Measurements from ENCODE around the gene CRISPLD2. TPM values are rescaled to one million over a fixed set of nuclear protein-coding genes. Genes with fewer than 3 reads are reported as not detected.

CRISPLD2 gene
- total RNA-seq, 1 experiment from 2014 or later: 9.4 TPM

DNA sequence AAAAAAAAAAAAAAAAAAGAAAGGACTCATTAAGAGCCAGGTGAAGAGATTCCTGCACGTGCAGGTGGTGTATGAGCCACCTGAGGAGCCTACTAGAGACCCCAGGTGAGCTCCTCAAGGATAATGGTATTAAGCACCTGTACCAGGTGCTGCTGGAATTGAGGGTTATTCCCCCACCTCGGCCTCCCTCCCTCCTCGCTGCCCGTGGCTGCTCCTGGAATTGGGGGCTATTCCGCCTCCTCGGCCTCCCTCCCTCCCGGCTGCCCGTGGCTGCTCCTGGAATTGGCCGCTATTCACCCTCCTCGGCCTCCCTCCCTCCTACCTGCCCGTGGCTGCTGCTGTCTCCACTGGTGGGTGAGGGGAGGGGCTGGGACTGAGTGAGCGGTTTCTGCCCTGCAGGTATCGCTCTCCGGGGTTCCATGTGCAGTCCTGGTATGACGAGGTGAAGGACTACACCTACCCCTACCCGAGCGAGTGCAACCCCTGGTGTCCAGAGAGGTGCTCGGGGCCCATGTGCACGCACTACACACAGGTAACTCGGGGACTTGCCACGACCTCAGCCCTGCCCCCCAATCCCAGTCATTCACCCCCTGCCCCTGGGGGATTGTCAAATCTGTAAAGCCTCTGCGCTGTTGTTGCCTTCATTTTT is 29.3 kb downstream of the CRISPLD2 start:
- Mint-ChIP-seq H3K9me3 (peaks cover 5% of the 10 kb centered on the region; the same call in 1 of the 2 replicates), H3K4me1 (peaks cover 44% of the 10 kb centered on the region), H3K36me3 (peaks cover 7% of the 10 kb centered on the region; the same call in 1 of the 2 replicates), H3K4me3 (no peak overlapping the region), H3K27ac (no peak overlapping the region), H3K27me3 (ENCODE audit: low read depth) (peaks cover 4% of the 10 kb centered on the region)
- CTCF ChIA-PET: no interaction called here
- TF ChIP-seq, protein P1, sequence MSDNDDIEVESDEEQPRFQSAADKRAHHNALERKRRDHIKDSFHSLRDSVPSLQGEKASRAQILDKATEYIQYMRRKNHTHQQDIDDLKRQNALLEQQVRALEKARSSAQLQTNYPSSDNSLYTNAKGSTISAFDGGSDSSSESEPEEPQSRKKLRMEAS (CRISPR knock-in tag; IDR thresholded peaks at IDR 0.05): no peak
- TF ChIP-seq, protein P2, sequence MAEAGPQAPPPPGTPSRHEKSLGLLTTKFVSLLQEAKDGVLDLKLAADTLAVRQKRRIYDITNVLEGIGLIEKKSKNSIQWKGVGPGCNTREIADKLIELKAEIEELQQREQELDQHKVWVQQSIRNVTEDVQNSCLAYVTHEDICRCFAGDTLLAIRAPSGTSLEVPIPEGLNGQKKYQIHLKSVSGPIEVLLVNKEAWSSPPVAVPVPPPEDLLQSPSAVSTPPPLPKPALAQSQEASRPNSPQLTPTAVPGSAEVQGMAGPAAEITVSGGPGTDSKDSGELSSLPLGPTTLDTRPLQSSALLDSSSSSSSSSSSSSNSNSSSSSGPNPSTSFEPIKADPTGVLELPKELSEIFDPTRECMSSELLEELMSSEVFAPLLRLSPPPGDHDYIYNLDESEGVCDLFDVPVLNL (CRISPR knock-in tag; IDR thresholded peaks at IDR 0.05; ENCODE audit: borderline replicate concordance, low read depth): no peak
- TF ChIP-seq TP53 (CRISPR knock-in tag; IDR thresholded peaks at IDR 0.05) (no peak), ZNF232 (CRISPR knock-in tag; IDR thresholded peaks at IDR 0.05) (no peak), NFATC4 (CRISPR knock-in tag; IDR thresholded peaks at IDR 0.05) (no peak)
- DNase-seq (ENCODE audit: low spot score) (peak; percentile 53), ATAC-seq (peak; percentile 18; the same call in 1 of the 2 replicates)
- POLR2A ChIA-PET: no interaction called here

- H3K4me3 Mint-ChIP-seq: no peak overlapping the region
- ATAC-seq: no peak
- peaks cover 37% of the 10 kb centered on the region for H3K4me1 Mint-ChIP-seq
- peaks cover 5% of the 10 kb centered on the region; the same call in 1 of the 2 replicates for H3K9me3 Mint-ChIP-seq
- H3K27me3 Mint-ChIP-seq (ENCODE audit: low read depth): no peaks in the 10 kb centered on the region; the same call in 1 of the 2 replicates
- no peak overlapping the region for H3K27ac Mint-ChIP-seq
- no peak for DNase-seq (ENCODE audit: low spot score)
- TF ChIP-seq, protein P3, sequence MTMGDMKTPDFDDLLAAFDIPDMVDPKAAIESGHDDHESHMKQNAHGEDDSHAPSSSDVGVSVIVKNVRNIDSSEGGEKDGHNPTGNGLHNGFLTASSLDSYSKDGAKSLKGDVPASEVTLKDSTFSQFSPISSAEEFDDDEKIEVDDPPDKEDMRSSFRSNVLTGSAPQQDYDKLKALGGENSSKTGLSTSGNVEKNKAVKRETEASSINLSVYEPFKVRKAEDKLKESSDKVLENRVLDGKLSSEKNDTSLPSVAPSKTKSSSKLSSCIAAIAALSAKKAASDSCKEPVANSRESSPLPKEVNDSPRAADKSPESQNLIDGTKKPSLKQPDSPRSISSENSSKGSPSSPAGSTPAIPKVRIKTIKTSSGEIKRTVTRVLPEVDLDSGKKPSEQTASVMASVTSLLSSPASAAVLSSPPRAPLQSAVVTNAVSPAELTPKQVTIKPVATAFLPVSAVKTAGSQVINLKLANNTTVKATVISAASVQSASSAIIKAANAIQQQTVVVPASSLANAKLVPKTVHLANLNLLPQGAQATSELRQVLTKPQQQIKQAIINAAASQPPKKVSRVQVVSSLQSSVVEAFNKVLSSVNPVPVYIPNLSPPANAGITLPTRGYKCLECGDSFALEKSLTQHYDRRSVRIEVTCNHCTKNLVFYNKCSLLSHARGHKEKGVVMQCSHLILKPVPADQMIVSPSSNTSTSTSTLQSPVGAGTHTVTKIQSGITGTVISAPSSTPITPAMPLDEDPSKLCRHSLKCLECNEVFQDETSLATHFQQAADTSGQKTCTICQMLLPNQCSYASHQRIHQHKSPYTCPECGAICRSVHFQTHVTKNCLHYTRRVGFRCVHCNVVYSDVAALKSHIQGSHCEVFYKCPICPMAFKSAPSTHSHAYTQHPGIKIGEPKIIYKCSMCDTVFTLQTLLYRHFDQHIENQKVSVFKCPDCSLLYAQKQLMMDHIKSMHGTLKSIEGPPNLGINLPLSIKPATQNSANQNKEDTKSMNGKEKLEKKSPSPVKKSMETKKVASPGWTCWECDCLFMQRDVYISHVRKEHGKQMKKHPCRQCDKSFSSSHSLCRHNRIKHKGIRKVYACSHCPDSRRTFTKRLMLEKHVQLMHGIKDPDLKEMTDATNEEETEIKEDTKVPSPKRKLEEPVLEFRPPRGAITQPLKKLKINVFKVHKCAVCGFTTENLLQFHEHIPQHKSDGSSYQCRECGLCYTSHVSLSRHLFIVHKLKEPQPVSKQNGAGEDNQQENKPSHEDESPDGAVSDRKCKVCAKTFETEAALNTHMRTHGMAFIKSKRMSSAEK (CRISPR knock-in tag; IDR thresholded peaks at IDR 0.05; ENCODE audit: borderline replicate concordance): no peak
- TF ChIP-seq CREM (CRISPR knock-in tag; IDR thresholded peaks at IDR 0.05) (no peak), TEAD4 (CRISPR knock-in tag; IDR thresholded peaks at IDR 0.05) (no peak), PRDM15 (CRISPR knock-in tag; IDR thresholded peaks at IDR 0.05) (no peak), ZNF138 (CRISPR knock-in tag; conservative IDR thresholded peaks at IDR 0.05) (no peak), CTCF (IDR thresholded peaks at IDR 0.05) (no peak), ZNF121 (CRISPR knock-in tag; IDR thresholded peaks at IDR 0.05) (no peak), ZNF281 (CRISPR knock-in tag; IDR thresholded peaks at IDR 0.05) (no peak), RORB (CRISPR knock-in tag; IDR thresholded peaks at IDR 0.05) (no peak)
- TF ChIP-seq, protein P4, sequence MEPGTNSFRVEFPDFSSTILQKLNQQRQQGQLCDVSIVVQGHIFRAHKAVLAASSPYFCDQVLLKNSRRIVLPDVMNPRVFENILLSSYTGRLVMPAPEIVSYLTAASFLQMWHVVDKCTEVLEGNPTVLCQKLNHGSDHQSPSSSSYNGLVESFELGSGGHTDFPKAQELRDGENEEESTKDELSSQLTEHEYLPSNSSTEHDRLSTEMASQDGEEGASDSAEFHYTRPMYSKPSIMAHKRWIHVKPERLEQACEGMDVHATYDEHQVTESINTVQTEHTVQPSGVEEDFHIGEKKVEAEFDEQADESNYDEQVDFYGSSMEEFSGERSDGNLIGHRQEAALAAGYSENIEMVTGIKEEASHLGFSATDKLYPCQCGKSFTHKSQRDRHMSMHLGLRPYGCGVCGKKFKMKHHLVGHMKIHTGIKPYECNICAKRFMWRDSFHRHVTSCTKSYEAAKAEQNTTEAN (CRISPR knock-in tag; IDR thresholded peaks at IDR 0.05): no peak
- POLR2A ChIA-PET: no interaction called here
- CTCF ChIA-PET: no interaction called here
- peaks cover 7% of the 10 kb centered on the region; the same call in 1 of the 2 replicates for H3K36me3 Mint-ChIP-seq
Measured at GRCh38 chr16:84849751-84850150, 30.0 kb downstream of the CRISPLD2 start.

Measured in WTC11 (cell line).